SKM-1 (cell line): ENCODE measurements around the gene ZIC1.

Source experiments
- DNase-seq: peaks from one replicate; lab custom pipeline; 2025; ENCODE audit not compliant: unreplicated experiment; lab: John Stamatoyannopoulos, UW

The ZIC1 gene

DNA sequence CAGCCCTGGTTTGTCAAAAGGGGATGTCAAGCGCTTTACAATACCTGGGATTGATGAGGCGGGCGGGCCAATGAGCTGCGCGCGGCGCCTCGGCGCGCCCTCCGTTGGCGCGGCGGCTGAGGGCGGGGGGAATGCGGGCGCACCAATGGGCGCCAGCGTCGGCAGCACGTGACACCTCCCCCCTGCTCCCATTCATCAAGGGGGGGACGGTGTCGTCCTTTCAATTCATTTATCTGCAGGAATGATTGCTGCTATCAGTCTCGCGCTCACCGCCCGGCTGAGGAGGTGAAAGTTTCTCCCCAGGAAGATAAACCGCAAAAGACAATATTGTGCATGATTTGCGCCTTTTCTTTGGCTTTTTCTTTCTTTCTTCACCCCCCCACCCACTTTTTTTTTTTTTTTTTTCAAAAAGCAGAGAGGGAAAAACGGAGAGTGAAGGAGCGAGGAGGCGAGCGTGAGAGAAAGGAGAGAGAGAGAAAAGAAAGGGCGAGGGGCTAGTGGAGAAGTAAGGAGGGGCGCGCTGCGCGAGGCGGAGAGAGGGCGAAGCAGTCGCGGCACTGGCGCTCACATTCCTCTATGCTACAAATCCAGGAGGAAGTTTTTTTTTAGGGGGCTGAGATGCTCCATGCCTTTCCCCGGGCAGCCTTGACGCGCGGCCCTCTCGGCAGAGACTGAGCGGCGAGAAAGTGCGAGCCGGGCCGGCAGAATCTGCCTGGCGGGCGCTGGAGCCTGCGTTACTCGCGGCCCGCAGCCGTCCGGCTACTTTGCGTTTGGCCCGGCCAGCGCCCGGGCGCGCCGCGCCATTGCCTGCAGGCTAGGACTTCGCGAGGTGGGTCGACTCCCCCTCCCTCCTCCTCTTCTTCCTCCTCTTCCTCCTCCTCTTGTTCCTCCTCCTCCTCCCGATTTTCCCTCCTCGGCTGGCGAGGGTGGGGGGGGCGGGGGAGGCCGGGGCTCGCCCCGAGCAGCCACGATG, at the start of gene ZIC1:
Gene ZIC1, plus strand, starts transcription at position 223 of the 973 bp plus-strand sequence. Its CDS starts 748 bp downstream, at position 971.
- DNase-seq: no peak

DNA sequence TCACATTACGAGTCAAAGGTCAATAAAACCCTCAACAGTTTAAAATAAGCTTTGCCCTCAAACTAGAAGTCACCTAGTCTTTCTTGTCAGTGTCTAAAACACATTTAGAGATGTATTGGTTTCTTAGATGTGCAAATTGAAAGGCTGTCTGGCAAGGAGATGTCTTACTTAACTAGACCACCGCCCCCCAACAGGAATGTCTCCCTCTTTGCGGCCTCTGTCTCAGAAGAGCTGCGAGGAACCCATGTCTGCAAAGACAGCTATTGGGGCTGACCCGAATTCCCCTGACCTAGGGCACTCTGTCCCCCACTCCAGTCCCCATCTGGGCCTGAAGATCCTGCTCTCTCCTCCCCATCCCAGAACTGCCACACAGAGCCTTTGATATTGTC, 49.1 kb upstream of the ZIC1 start:
- no peak for DNase-seq

DNA sequence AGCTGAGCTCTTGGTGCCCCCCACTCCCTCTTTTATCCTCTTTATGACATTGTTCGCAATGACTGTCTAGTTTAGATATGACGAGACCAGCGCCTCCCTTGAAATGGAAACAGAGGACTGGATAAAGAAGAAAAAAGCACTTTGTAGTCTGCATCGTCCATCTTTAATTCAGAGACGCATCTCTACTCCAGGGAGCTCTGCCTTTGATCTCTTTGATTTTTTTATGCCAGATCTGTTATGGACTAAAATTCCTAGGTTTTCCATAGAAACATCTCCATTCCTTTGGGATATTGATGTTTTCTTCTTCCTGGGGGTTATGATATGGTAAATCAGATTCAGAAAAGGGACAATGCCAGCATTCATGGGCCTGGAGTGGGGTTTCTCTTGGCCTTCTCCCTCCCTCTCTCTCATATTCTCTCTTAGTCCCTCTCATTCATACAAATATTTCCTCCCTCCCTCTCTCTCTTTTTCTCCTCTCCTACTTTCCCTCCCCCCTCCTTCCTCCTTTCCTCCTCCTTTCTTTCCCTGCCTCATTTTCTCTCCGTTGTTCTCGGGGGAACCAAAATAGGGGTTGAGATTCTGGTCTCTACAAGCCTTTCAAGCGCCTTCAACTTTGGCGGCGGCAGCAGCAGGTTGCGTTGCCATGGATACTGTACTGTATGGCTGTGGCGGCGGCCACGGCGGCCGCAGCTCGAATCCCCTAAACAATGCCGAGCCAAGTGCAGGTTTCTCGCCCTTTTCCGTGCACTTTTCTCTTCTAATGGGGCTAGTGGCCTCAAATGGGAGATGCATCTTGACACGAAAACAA, 48.3 kb upstream of the ZIC1 start:
- DNase-seq: no peak

DNA sequence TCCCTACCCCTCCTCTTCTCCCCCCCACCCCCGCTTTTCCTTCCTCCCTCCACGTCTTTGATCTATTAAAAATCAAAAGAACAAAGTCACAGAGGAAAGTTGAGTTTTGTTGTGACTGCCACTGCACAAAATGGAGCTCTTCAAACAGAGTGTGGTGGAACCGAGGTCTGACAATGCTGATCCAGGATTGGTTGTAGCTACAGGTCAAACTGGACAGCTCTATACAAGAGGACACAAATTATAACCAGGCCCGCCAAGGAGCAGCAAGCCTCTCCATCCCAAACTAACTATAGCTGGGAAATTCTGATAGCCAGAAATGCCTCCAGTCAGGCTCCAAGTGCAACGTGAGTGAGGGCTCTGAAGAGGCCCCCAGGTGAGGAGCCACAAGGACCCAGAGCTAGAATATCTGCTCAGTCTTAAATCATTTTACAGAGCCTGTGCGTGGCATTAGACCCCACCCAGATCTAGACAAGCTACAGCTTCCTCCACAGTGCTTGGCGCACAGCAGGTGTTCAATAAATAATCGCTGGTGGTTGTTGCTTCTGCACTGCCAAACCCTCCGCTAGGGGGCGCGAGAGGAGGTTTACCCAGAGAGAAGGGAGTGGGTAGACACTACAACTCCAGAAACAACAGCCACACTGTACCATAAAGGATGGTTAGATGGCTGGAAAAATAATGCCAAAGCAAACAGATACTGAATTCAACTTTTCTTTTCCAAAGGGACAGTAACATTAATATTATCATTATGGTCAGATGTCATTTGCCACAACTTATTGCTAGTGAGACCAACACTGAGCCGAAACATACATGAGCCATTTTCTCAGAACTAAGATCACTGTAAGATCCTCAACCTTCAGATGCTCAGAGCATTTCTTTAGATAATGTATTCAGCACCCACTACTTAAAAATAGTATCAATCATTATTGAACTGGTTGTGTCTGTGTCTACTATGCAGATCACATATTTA, 47.4 kb upstream of the ZIC1 start:
- DNase-seq: peak; percentile 19

DNA sequence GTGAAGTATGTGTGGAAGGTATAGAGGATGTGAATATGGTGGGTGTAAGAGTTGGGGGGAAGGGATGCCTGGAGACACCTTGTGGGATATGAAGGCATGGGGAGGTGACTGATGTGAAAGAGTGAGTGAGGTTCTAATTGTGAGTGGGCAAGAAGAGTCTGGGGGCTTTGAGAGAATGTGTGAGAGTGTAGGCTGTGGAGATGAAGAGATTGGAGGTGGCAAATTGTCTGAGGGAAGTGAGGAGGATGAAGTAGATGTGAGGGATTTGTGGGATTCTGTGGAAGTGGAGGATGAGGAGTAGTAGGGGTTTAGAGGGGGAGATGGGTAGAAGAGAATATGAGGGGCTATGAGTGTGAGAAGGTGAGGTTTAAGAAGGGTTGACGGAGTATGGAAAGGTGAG, 44.4 kb upstream of the ZIC1 start:
- no peak for DNase-seq

DNA sequence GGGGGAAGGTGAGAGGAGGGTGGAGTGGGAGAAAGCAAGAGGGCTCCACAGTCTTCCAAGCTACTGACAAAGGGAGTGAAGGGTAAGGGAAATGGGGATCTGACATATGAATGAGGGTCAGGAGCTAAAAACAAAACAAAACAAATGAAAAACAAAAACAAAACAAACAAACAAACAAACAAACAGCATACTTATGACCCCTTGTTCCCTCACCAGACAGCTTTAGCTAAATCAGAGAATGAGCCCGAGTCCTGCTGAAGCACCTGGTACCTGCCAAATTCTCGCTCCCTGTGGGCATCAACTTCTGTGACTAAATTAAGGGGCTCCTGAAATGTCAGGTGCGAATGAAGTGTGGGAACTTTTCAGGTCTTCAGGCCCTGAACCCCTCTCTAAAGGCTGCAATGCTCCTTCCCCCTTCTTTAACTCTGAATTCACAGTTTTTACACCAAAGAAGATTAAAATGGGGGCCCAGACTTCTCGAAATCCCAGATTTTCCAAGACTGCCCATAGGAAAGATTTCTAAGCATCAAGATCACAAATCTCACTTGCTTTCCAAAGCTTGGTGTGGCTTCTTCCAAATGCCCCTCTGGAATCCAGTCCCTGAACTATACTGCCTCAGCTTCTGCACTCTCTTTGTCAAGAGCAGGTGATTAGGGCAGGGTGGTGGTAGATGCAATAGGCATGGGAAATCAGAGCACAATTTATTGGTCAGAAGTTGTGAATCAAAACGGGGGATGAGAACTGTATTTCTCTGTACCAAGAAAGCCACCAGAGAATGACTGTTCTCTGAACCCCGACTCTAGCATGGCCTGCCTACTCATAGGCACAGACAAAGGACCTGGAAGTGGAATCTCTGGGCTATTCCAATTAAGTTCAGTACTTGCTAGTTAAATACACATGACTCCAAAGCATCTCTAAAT, 43.7 kb upstream of the ZIC1 start:
- no peak for DNase-seq

DNA sequence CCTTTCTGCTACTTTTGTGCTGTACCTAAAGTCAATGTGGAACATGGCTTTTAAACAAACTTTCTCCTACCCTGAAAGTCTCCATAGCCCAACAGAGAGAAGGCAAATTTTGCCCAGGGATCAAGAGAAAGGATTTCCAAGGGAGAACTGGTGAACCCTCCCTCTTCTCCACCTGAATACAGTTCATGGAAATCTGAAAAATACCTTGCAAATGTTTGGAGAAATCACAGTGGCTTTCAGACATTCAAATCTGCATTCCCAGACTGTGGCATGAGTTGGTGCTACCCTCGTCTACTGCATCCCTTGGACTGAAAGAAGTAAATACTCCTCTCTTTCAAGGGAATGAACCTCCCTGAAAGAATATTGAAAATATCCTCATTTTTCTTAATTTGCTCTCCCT, 41.5 kb upstream of the ZIC1 start:
- no peak for DNase-seq

DNA sequence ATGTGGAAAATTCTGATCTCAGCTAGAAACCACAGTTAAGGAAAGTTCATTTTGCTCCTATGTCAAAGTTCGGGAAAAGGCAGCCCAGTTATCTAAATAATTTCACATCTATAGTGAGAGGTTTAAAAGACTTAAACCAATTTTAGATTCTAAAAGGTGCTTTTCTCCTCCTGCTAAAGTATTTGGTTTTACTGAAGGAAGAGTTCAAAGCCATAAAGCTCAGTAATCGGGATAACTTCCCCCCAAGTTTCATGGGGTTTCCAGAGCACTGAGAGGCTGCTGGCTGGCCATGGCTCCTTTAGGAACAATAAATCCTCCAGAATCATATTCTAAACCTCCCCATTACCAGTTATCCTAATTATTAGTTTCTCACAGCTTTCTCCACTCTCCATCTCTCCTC, 41.0 kb upstream of the ZIC1 start:
- no peak for DNase-seq

DNA sequence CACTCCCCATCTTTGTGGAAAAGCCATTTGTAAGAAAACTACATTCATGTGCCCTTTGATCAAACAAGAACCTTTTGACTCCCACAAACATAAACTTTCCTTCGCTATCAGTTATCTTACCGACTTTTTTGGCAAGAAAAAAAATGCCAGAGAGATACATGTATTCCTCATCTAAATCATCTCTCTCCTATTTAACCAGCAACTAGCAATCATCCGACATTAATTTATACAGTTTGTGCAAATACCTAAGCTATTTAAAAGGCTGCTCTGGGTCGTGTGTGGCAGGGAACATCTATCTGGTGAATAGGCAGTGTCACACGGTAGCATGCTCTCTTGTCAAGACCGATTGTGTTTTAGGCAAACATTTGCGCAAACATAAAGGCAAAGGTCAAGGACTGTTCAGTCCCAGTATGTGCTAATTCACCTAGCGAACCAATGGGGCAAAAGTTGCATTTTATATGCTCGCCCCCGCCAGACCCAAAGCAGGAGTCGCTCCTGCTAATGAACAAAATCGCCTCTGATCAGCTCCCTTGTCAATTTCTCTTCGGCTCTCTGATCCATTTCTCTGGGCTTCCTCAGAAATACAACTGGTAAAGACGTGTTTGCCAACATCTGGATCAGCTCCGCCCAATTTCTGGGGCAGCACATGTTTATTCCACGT, 40.5 kb upstream of the ZIC1 start:
- no peak for DNase-seq

DNA sequence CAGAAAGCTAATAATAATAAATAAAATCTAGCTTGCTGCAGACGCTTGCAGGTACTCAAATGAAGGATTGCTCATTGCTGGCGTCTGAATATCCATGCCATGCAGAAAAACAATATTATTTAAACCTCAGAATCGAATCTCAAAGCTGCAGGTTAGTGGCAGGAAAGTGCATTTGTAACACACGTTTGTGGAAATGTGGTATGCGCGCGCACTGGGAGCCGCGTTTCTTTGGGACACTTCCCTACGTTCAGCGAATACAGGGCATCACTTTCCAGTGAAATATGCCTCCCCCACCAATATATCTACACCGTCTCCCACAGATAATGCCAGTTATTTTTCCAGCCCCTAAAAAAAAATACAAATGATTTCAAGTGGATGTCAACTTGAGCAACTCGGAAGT, 39.9 kb upstream of the ZIC1 start:
- DNase-seq: no peak

DNA sequence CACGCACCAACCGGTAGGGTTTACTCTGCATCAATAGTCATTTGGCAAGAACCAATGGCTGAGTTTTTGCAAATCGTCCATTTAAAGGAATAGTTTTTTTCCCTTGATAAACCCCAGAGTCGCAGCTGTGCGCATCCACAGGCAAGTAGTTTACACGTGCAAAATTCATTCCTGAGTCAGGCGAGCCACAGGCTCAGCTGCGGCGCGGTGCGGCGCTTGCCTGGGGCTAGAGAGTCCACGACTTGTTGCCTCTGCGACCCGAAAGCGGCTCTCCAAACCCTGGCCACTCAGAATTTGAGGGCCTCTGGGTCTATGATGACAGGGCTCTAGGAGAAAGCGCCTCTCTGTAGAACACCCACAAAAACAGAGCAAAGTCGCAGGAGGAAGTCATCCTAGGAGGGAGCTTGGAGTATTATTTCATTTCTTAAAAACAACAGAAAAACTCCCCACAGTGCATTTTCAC, 39.5 kb upstream of the ZIC1 start:
- DNase-seq: no peak

DNA sequence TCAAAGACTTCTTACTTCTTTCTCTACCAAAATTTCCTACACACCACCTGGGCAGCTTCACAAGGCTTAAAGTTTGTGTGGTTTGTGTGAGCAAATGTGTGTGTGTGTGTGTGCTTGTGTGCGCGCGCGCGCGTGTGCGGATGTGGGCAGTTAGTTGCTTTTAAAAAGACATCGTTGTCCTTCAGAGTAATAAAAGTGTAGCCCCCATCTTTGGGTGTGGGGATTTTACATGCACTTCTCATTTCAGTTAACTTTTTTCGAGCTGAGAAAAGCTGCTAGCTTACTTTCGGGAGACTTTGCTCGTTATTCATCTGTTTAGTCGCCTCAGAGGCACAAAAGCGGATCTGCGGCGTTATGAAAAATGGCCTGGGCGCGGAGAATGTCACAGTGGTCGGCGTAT, 38.8 kb upstream of the ZIC1 start:
- no peak for DNase-seq

DNA sequence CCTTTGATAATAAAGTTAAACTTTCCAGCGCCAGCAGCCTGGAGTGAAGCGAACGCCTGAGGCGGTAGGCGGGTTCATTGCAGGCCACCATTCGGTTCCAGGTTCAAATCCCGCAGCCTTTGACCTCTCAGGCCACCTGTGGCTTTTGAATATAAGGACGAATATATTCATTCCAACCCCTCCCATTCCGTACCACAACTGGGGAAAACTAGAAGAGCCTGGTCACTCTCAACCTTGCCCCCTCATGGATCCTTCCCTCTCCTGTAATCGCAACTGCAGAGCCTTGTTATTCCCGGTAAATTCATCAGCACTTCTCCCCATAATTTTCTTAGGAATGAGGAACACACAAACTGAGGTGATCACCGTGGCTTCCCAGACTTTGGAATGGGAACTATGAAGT, 38.0 kb upstream of the ZIC1 start:
- DNase-seq: no peak

DNA sequence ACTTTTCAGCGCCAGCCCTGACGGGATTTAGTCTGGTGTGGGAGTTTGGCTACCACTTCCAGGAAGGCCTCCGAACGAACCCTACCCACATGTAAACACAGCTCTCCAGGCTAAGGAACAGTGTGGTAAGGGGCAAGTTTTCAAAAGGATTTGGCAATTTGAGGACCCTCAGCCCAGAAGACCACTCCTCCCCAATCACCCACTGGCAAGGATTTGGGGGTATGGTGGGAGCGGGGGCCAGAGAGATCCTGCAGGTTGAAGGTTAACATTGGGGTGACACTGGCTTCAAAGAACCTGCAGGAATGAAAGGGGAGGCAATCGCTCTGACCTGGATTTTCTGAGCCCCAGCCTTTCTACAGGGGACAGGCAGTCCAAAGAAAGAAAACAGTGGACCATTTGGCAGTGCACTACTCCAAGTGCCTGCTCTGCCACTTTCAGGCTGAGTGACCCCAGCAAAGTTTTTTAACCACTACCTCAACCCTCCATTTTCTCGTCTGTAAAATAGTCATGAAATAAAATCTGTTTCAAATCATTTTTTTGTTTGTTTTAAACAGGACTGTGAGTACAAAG, 37.3 kb upstream of the ZIC1 start:
- DNase-seq: no peak

DNA sequence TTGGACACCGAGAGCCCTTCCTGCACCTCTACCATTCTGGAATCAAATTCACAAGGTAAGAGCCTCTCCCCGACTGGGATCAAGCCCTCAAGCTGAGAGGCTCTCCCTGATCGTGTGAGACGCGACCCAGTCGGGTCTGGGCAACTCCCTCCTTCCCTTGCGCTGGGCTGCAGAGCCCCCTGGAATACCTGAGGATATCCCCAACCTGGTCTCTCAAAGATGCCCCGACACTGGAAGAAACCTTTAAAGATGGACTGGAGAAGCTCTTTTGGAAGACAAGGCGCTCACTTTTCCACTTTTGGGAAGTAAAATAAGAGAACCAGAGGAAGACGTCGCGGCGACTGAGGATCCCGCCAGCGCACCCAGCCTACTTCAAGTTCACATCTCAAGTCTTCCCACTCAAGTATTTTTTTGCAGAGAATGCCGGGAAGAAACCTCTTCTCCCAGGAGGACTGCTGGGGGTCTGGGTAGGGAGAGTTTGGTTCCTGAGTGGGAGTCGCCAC, 36.6 kb upstream of the ZIC1 start:
- no peak for DNase-seq

DNA sequence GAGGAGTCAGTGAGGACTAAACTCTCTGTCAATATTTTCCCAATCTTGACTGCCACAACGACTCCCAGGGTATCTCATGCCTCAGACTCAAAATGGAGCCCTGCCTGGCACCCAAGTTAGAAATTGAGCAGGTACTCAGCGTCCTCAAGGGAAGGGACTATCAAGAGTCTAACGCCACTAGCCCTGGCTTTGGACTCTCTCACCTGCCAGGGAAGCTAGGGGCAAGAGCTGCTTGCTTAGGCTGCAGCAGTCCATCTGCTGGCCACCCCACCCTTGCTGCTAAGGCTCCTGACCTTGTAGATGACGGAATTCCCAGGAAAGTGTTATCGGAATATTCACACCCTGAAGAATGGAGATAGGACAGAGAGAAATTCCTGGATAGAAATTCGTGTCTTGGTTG, 35.9 kb upstream of the ZIC1 start:
- no peak for DNase-seq

DNA sequence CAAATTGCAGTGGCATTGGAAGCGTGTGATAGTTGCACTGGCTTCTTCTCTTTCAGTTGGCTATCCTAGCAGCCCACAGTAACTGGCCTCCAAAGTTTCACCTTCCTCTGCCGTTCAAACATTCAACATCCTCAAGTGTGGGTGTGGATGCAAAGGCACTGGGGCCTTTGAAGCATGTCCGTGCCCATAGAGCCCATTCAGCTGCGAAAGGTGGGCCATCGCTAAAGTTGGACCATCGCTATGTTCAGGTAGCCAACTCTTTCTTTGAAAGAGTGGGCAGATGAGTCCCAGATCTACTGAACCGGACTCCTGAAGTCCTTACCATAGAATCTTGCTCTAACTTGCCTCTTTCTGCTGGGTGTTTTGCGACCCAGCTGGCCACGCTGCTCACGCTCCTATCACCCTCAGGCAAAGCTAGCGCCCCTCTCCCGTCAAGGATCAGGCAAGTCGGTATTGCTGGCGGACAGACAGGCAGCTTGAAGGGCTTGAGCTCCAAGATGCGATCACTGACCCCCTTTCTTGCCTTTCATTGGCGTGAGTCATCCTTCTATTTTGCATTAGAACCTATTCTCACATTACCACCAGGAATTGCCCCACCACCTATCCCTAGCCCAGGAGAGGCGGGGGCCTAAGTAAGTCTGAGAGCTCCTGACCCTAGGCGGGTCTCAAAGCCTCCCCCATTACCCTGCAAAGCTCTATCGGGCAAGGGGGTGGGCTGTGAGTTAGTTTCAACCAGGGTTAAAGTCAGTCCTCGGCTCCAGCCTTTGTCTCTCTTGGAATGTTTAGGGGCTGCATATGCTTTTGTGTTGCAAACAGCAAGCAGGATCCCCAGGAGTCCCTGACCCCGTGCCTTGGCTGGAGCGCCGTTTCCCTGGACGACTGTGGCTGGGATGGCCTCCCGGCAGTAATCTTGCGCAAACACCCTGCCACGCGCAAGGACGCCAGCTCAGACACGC, 31.5 kb upstream of the ZIC1 start:
- DNase-seq: no peak

DNA sequence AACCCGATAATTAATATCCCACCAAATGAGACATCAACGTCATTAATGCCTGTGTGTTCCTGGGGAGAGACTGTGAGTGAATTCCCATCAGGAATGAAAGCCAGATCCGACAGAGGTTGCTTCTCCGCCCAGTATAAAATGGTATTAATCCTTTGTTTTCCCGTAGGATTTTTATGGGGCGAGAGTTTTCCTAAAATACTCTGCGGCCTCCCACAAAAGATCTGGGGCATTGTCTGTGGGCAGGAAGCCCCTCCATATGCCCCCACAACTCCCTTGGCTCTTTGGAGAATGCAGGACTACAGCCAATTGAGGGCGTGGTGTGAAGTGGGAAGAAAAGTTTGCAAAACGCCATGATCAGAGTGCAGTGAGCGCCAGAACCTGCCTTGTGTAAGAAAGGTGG, 29.5 kb upstream of the ZIC1 start:
- DNase-seq: no peak
